Adrenal gland (tissue), 5 donors: Measurements from ENCODE around the gene CYB5D1.

Experiments
- POLR2A ChIP-seq, 2 donors: fragments of 450-650 bp; IDR thresholded peaks; one replicate each; pipeline ENCODE4 v1.6.1; 2017; ENCODE audit warnings: antibody characterized with exemption in 2 of 2, mild to moderate bottlenecking in 2 of 2, moderate library complexity in 1 of 2
- TF ChIP-seq, protein P1 (sequence below), 6 experiments: fragments of 450-650 bp in 4 of 6; fragments of 200-600 bp in 2 of 6; sonication (generic) in 1 of 6; IDR thresholded peaks; 1 replicate in 5 of 6; 2 replicates in 1 of 6; pipeline versions ENCODE4 v1.5.1 to v1.8.0; 2016 to 2021; ENCODE audit warnings: antibody characterized with exemption in 6 of 6, mild to moderate bottlenecking in 2 of 6, moderate library complexity in 1 of 6
- donor health status: DM: no; HTN: no; CAD: no.

- TF ChIP-seq POLR2A (IDR thresholded peaks at IDR 0.05), result no peak
- TF ChIP-seq, protein P1, sequence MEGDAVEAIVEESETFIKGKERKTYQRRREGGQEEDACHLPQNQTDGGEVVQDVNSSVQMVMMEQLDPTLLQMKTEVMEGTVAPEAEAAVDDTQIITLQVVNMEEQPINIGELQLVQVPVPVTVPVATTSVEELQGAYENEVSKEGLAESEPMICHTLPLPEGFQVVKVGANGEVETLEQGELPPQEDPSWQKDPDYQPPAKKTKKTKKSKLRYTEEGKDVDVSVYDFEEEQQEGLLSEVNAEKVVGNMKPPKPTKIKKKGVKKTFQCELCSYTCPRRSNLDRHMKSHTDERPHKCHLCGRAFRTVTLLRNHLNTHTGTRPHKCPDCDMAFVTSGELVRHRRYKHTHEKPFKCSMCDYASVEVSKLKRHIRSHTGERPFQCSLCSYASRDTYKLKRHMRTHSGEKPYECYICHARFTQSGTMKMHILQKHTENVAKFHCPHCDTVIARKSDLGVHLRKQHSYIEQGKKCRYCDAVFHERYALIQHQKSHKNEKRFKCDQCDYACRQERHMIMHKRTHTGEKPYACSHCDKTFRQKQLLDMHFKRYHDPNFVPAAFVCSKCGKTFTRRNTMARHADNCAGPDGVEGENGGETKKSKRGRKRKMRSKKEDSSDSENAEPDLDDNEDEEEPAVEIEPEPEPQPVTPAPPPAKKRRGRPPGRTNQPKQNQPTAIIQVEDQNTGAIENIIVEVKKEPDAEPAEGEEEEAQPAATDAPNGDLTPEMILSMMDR (IDR thresholded peaks at IDR 0.05), result peak in 4 of 6 experiments; percentile 17 to 35 (median 22)
Measured at GRCh38 chr17:7841915-7842379, 15.9 kb upstream of the CYB5D1 start.
